Uterus (tissue), 4 donors: ENCODE results near the gene LRRN1. TPM values are rescaled to one million over a fixed set of nuclear protein-coding genes. Genes with fewer than 3 reads are reported as not detected.
"Not testable (repeated sequence)": the region's sequence is repeated elsewhere in the genome, so short reads cannot be mapped to it uniquely, and the experiment has no call there.

Experiments used
- DNase-seq, 2 donors: peaks; one replicate each; pipeline ENCODE4 v3.0.0-alpha.2; 2019 to 2020
- H3K27ac ChIP-seq, 2 donors: fragments of 200-600 bp; sonication (generic); 1 replicate in 1 of 2; 2 replicates in 1 of 2; pipeline ENCODE4 v1.5.1; 2016 to 2018
- H3K27me3 ChIP-seq, 2 donors: fragments of 200-600 bp; sonication (generic); one replicate each; pipeline ENCODE4 v1.5.1; 2018 to 2019; ENCODE audit warnings: control low read depth in 1 of 2
- H3K36me3 ChIP-seq, 2 donors: fragments of 200-600 bp; sonication (generic); one replicate each; pipeline ENCODE4 v1.5.1; 2019; ENCODE audit warnings: control low read depth in 1 of 2
- H3K4me1 ChIP-seq, 2 donors: fragments of 200-600 bp; sonication (generic); one replicate each; pipeline ENCODE4 v1.5.1; 2018 to 2019; ENCODE audit warnings: control low read depth in 1 of 2
- H3K4me3 ChIP-seq, 2 donors: fragments of 200-600 bp; sonication (generic); 1 replicate in 1 of 2; 2 replicates in 1 of 2; pipeline ENCODE4 v1.5.1; 2018 to 2019; ENCODE audit warnings: mild to moderate bottlenecking in 1 of 2
- H3K9me3 ChIP-seq, 2 donors: fragments of 200-600 bp; sonication (generic); one replicate each; pipeline ENCODE4 v1.5.1; 2019; ENCODE audit warnings: control low read depth in 1 of 2
- CTCF ChIP-seq, 4 experiments: fragments of 200-600 bp in 2 of 4; fragments of 450-650 bp in 2 of 4; sonication (generic) in 2 of 4; IDR thresholded peaks; one replicate each; pipeline ENCODE4 v1.5.1; 2016 to 2019; ENCODE audit warnings: antibody characterized with exemption in 4 of 4, mild to moderate bottlenecking in 2 of 4, moderate library complexity in 1 of 4
- POLR2A ChIP-seq, 2 donors: fragments of 450-650 bp; IDR thresholded peaks; one replicate each; pipeline ENCODE4 v1.6.1; 2016; ENCODE audit warnings: antibody characterized with exemption in 2 of 2, mild to moderate bottlenecking in 1 of 2, moderate library complexity in 1 of 2
- intact Hi-C: fragments of 100-400 bp; cut with DNase I; formaldehyde crosslinking; loops from one replicate; pipeline ENCODE4 v1.15.1; 2023; ENCODE audit warnings: low total_unique reads
- total RNA-seq, 4 donors: library from RNA; depleted of rRNA in 3 of 4; stranded (reverse); fragments of >200 nt in 3 of 4; gene quantifications; one replicate each; pipeline versions ENCODE4 v1.1.0 to v1.2.4, GENCODE V29; 2014 to 2023
- donor health status: DM: yes; HTN: yes; CAD: no.

LRRN1 gene
- total RNA-seq, 4 donors from 2014 or later = 0.29 to 19.1 (median 3.0) TPM; not detected in 1

- intact Hi-C loops = no loop called here
- H3K27me3 ChIP-seq = no peaks in the 10 kb centered on the region
Measured at GRCh38 chr3:3881050-3881449, 81.8 kb downstream of the LRRN1 start.

GRCh38 chr3:3887311-3887710 is 88.1 kb downstream of the LRRN1 start:
- DNase-seq, intact Hi-C loops, H3K27ac ChIP-seq, H3K4me1 ChIP-seq, H3K4me3 ChIP-seq, H3K9me3 ChIP-seq, H3K36me3 ChIP-seq, H3K27me3 ChIP-seq: not testable (repeated sequence)

More at GRCh38 chr3:3881050-3881449, 81.8 kb downstream of the LRRN1 start:
- Histone ChIP-seq H3K9me3 (no peaks in the 10 kb centered on the region), H3K36me3 (no peaks in the 10 kb centered on the region), H3K27ac (no peak overlapping the region), H3K4me1 (no peaks in the 10 kb centered on the region), H3K4me3 (no peak overlapping the region)
- TF ChIP-seq POLR2A (IDR thresholded peaks at IDR 0.05) (no peak), CTCF (IDR thresholded peaks at IDR 0.05) (no peak)
- DNase-seq = no peak

GRCh38 chr3:3893590-3893989 is 94.4 kb downstream of the LRRN1 start:
- no peaks in the 10 kb centered on the region for H3K4me1 ChIP-seq
- DNase-seq = no peak

More at GRCh38 chr3:3893590-3893989, 94.4 kb downstream of the LRRN1 start:
- no peaks in the 10 kb centered on the region for H3K27me3 ChIP-seq
- H3K27ac ChIP-seq = no peak overlapping the region
- H3K4me3 ChIP-seq = no peak overlapping the region
- H3K9me3 ChIP-seq = no peaks in the 10 kb centered on the region
- TF ChIP-seq CTCF (IDR thresholded peaks at IDR 0.05) (no peak), POLR2A (IDR thresholded peaks at IDR 0.05) (no peak)
- no peaks in the 10 kb centered on the region for H3K36me3 ChIP-seq
- intact Hi-C loops = no loop called here
